Cardiac muscle cell (in vitro differentiated cells and primary cell): ENCODE results near the gene IQGAP3. TPM values are rescaled to one million over a fixed set of nuclear protein-coding genes. Genes with fewer than 3 reads are reported as not detected.

Experiments used
- DNase-seq, 2 donors: peaks; one replicate each; pipeline versions ENCODE4 v3.0.0 to v3.0.0-alpha.2; 2010 to 2017; ENCODE audit warnings: low read depth in 1 of 2, low spot score in 1 of 2
- H3K27ac ChIP-seq: fragments of 200-600 bp; sonication (generic); 2 replicates; pipeline ENCODE4 v1.5.1; 2016
- H3K27me3 ChIP-seq: fragments of 200-600 bp; sonication (generic); 2 replicates; pipeline ENCODE4 v1.6.0; 2016; ENCODE audit warnings: control low read depth
- H3K36me3 ChIP-seq: fragments of 200-600 bp; sonication (generic); 2 replicates; pipeline ENCODE4 v1.5.1; 2016; ENCODE audit warnings: control low read depth
- H3K4me1 ChIP-seq: fragments of 200-600 bp; sonication (generic); 2 replicates; pipeline ENCODE4 v1.8.1; 2017; ENCODE audit warnings: low read depth, mild to moderate bottlenecking, mixed run types
- H3K4me3 ChIP-seq: fragments of 200-600 bp; sonication (generic); 2 replicates; pipeline ENCODE4 v1.5.1; 2016; ENCODE audit warnings: mild to moderate bottlenecking
- H3K9me3 ChIP-seq: fragments of 200-600 bp; sonication (generic); 2 replicates; pipeline ENCODE4 v1.5.1; 2017; ENCODE audit warnings: low read depth, mild to moderate bottlenecking, control low read depth
- CTCF ChIP-seq: IDR thresholded peaks from 2 replicates; pipeline ENCODE4 v1.5.1; 2012; ENCODE audit warnings: low read depth, mild to moderate bottlenecking, low read length
- polyA plus RNA-seq: library from polyadenylated mRNA; unstranded; fragments of >200 nt; fragmentation: Nextera tagmentation; extraction: Ambion mirVana; gene quantifications from 2 replicates; pipeline ENCODE4 v1.2.1, GENCODE V29; 2016
- total RNA-seq: library from RNA; depleted of rRNA; stranded (reverse); fragments of >200 nt; gene quantifications from 2 replicates; pipeline ENCODE4 v1.2.3, GENCODE V29; 2016

IQGAP3 gene
- total and polyA plus RNA-seq, 2 experiments from 2014 or later: 0.95 to 31.8 TPM

GRCh38 chr1:156601892-156602291 is 29.5 kb upstream of the IQGAP3 start:
- H3K9me3 ChIP-seq: no peaks in the 10 kb centered on the region
- H3K4me3 ChIP-seq: peak overlapping the region; percentile 42
- no peaks in the 10 kb centered on the region for H3K4me1 ChIP-seq
- H3K27me3 ChIP-seq: no peaks in the 10 kb centered on the region
- TF ChIP-seq CTCF: no peak
- H3K27ac ChIP-seq: peak overlapping the region; percentile 72
- no peak for DNase-seq
- H3K36me3 ChIP-seq: no peaks in the 10 kb centered on the region

DNA sequence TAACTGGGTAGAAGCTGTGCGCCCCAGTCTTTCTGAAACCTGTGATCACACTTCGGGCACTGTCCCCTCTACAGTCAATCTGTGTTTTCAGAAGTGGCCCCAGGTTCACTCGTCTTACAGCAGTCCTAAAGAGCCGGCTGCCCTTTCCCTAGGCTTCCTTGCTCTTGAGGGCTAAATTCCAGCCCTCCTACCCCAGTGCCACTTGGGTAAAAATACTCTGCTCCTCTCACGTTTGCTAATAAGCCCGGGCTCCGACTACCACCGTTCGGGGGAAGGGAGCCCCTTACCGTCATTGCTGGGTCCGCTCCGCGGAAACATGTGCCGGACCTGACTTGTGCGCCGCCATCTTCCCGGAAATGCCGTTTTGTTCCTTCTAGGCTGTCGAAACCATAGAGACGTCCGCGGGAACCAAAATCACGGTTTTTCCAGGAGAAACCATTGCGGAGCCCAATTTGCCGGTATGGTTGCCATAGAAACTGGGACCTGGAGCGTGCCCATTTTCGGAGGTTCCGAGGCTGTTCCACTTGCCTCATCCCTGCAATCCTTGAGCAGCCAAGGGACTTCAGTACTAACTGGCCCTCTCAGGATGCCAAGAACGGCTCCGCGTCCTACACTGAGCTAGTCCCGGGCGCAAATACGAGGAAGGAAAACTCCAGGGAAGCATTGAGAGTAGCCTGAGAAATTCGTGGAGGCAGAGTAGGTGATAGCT is 28.9 kb upstream of the IQGAP3 start, which contains the start of gene GPATCH4:
Gene GPATCH4, minus strand, starts transcription at position 358 of the 709 bp plus-strand sequence.
- Histone ChIP-seq H3K27me3 (no peaks in the 10 kb centered on the region), H3K4me1 (no peaks in the 10 kb centered on the region), H3K9me3 (no peaks in the 10 kb centered on the region), H3K27ac (peak within 1 kb of the TSS; percentile 72), H3K36me3 (no peaks in the 10 kb centered on the region), H3K4me3 (peak within 1 kb of the TSS; percentile 42)
- peak; percentile 83 to 96 for DNase-seq
- no peak for TF ChIP-seq CTCF

DNA sequence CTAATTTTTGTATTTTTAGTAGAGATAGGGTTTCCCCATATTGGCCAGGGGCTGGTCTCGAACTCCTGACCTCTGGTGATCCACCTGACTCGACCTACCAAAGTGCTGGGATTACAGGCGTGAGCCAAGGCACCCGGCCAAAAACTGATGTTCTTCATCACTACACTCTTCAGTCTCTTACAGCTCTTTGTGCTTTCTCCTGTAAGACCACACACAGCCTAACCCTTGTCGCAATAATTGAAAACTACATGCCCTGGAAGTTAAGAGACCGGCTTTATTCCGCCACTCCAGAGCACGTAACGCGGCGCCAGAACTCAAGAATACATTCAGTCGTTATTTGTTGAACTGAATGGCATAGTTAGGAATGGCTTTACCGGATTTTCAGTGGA is 28.4 kb upstream of the IQGAP3 start:
- TF ChIP-seq CTCF: no peak
- Histone ChIP-seq H3K27ac (peak overlapping the region; percentile 72), H3K4me1 (no peaks in the 10 kb centered on the region), H3K4me3 (peak overlapping the region; percentile 42), H3K9me3 (no peaks in the 10 kb centered on the region), H3K36me3 (no peaks in the 10 kb centered on the region), H3K27me3 (no peaks in the 10 kb centered on the region)
- peak in 1 of 2 donors; percentile 35 for DNase-seq

GRCh38 chr1:156599811-156600210 is 27.4 kb upstream of the IQGAP3 start:
- Histone ChIP-seq H3K27ac (no peak overlapping the region), H3K36me3 (no peaks in the 10 kb centered on the region), H3K9me3 (no peaks in the 10 kb centered on the region), H3K27me3 (no peaks in the 10 kb centered on the region), H3K4me3 (no peak overlapping the region), H3K4me1 (no peaks in the 10 kb centered on the region)
- no peak for DNase-seq
- no peak for TF ChIP-seq CTCF

- H3K9me3 ChIP-seq: no peaks in the 10 kb centered on the region
- H3K27ac ChIP-seq: no peak overlapping the region
- H3K4me1 ChIP-seq: no peaks in the 10 kb centered on the region
- no peak for TF ChIP-seq CTCF
- no peaks in the 10 kb centered on the region for H3K27me3 ChIP-seq
- DNase-seq: no peak
- no peak overlapping the region for H3K4me3 ChIP-seq
- H3K36me3 ChIP-seq: peaks cover 6% of the 10 kb centered on the region
Measured at GRCh38 chr1:156598731-156599432, 26.5 kb upstream of the IQGAP3 start.
